Fibroblast of lung (primary cell): Measurements from ENCODE around the gene BAG1. TPM values are rescaled to one million over a fixed set of nuclear protein-coding genes. Genes with fewer than 3 reads are reported as not detected.

Experiments
- DNase-seq, 2 donors: peaks; one replicate each; pipeline versions ENCODE4 v3.0.0 to v3.0.0-alpha.2; 2010; ENCODE audit warnings: low read depth in 2 of 2
- H2AFZ ChIP-seq: 2 replicates; pipeline ENCODE4 v1.5.1; 2012; ENCODE audit warnings: low read length, control low read depth, inconsistent platforms
- H3K27ac ChIP-seq: 2 replicates; pipeline ENCODE4 v1.5.1; 2011; ENCODE audit warnings: low read length, control low read depth; ENCODE audit not compliant: insufficient read depth
- H3K27me3 ChIP-seq: 2 replicates; pipeline ENCODE4 v1.5.1; 2011; ENCODE audit warnings: mild to moderate bottlenecking, low read length; ENCODE audit not compliant: control insufficient read depth, insufficient read depth
- H3K36me3 ChIP-seq: 2 replicates; pipeline ENCODE4 v1.5.1; 2011; ENCODE audit warnings: low read length; ENCODE audit not compliant: control insufficient read depth, insufficient read depth
- H3K4me1 ChIP-seq: 2 replicates; pipeline ENCODE4 v1.5.1; 2011; ENCODE audit warnings: low read length; ENCODE audit not compliant: control insufficient read depth, insufficient read depth; ENCODE audit errors: extremely low read depth
- H3K4me2 ChIP-seq: 2 replicates; pipeline ENCODE4 v1.5.1; 2011; ENCODE audit warnings: low read length, control low read depth; ENCODE audit not compliant: insufficient read depth; ENCODE audit errors: extremely low read depth
- H3K4me3 ChIP-seq, 4 experiments: fragments of 200-600 bp in 1 of 4; sonication (generic) in 1 of 4; replicated peaks in 1 of 4; 2 replicates each; pipeline ENCODE4 v1.5.1; 2011 to 2016; ENCODE audit warnings: low read length in 4 of 4, low read depth in 3 of 4, mild to moderate bottlenecking in 3 of 4, control low read depth in 2 of 4, inconsistent platforms in 1 of 4, mixed read lengths in 1 of 4; ENCODE audit not compliant: insufficient read depth in 1 of 4; ENCODE audit errors: control extremely low read depth in 1 of 4
- H3K79me2 ChIP-seq: 2 replicates; pipeline ENCODE4 v1.5.1; 2012; ENCODE audit warnings: mild to moderate bottlenecking, low read length, inconsistent platforms; ENCODE audit not compliant: control insufficient read depth, insufficient read depth
- H3K9ac ChIP-seq: 2 replicates; pipeline ENCODE4 v1.5.1; 2011; ENCODE audit warnings: mild to moderate bottlenecking, low read length, control low read depth; ENCODE audit not compliant: insufficient read depth
- H3K9me3 ChIP-seq: 2 replicates; pipeline ENCODE4 v1.5.1; 2012; ENCODE audit warnings: low read depth, low read length; ENCODE audit not compliant: control insufficient read depth, insufficient read depth
- H4K20me1 ChIP-seq: 2 replicates; pipeline ENCODE4 v1.5.1; 2011; ENCODE audit warnings: low read length; ENCODE audit not compliant: control insufficient read depth, insufficient read depth; ENCODE audit errors: extremely low read depth
- CTCF ChIP-seq, 2 donors: IDR thresholded peaks in 1 of 2; conservative IDR thresholded peaks in 1 of 2; 1 replicate in 1 of 2; 2 replicates in 1 of 2; pipeline ENCODE4 v1.5.1; 2011 to 2012; ENCODE audit warnings: low read length in 2 of 2, control low read depth in 1 of 2, inconsistent platforms in 1 of 2, low read depth in 1 of 2, mild to moderate bottlenecking in 1 of 2
- EZH2 ChIP-seq: IDR thresholded peaks from 2 replicates; pipeline ENCODE4 v1.5.1; 2012; ENCODE audit warnings: low read length, control low read depth, mild to moderate bottlenecking; ENCODE audit errors: missing control alignments
- polyA plus RNA-seq, 2 donors: library from polyadenylated mRNA; depleted of rRNA in 1 of 2; stranded (reverse) in 1 of 2; unstranded in 1 of 2; fragments of >200 nt; gene quantifications; 2 replicates each; pipeline ENCODE4 v1.2.1, GENCODE V29; 2011 to 2012; ENCODE audit warnings: missing spikeins in 1 of 2
- total RNA-seq: library from RNA; depleted of rRNA; stranded (reverse); fragments of >200 nt; gene quantifications from 2 replicates; pipeline ENCODE4 v1.2.1, GENCODE V29; 2014

Gene BAG1
- total and polyA plus RNA-seq, 2 donors (not counting 1 experiment from before 2014, with no cell fraction given) = 19.2 to 30.4 TPM

GRCh38 chr9:33223696-33224095 lies 40.8 kb downstream of the BAG1 start:
- Histone ChIP-seq H3K4me3 (no peak overlapping the region), H3K9me3 (no peaks in the 10 kb centered on the region), H2AFZ (no peak overlapping the region), H3K27ac (no peak overlapping the region), H3K4me2 (no peak overlapping the region), H3K27me3 (peaks cover 3% of the 10 kb centered on the region), H3K79me2 (no peaks in the 10 kb centered on the region), H3K4me1 (no peaks in the 10 kb centered on the region), H3K9ac (no peak overlapping the region), H3K36me3 (no peaks in the 10 kb centered on the region), H4K20me1 (no peaks in the 10 kb centered on the region)
- peak in 1 of 2 donors; percentile 27 for DNase-seq
- TF ChIP-seq EZH2 (no peak), CTCF (conservative IDR thresholded peaks at IDR 0.05 in 1 of 2, IDR thresholded peaks at IDR 0.05 in 1 of 2; ENCODE audit: low read depth in 1 of 2, low read length in 2 of 2) (peak in 1 of 2 donors; percentile 12)

GRCh38 chr9:33222031-33222430 lies 42.5 kb downstream of the BAG1 start:
- peaks cover 12% of the 10 kb centered on the region for H3K27me3 ChIP-seq
- no peaks in the 10 kb centered on the region for H3K36me3 ChIP-seq
- no peak overlapping the region for H2AFZ ChIP-seq
- no peak overlapping the region for H3K27ac ChIP-seq
- H3K79me2 ChIP-seq = no peaks in the 10 kb centered on the region
- no peak overlapping the region for H3K9ac ChIP-seq
- TF ChIP-seq EZH2 (no peak), CTCF (conservative IDR thresholded peaks at IDR 0.05 in 1 of 2, IDR thresholded peaks at IDR 0.05 in 1 of 2; ENCODE audit: low read depth in 1 of 2, low read length in 2 of 2) (no peak)
- no peak for DNase-seq
- H3K4me2 ChIP-seq = no peak overlapping the region
- H3K4me1 ChIP-seq = no peaks in the 10 kb centered on the region
- no peak overlapping the region for H3K4me3 ChIP-seq
- no peaks in the 10 kb centered on the region for H3K9me3 ChIP-seq
- H4K20me1 ChIP-seq = no peaks in the 10 kb centered on the region

GRCh38 chr9:33221568-33221884 lies 43.0 kb downstream of the BAG1 start:
- H3K4me3 ChIP-seq = no peak overlapping the region
- H3K9ac ChIP-seq = no peak overlapping the region
- no peak for DNase-seq
- no peaks in the 10 kb centered on the region for H3K79me2 ChIP-seq
- no peak overlapping the region for H3K27ac ChIP-seq
- H3K4me1 ChIP-seq = no peaks in the 10 kb centered on the region
- H3K9me3 ChIP-seq = no peaks in the 10 kb centered on the region
- peaks cover 10% of the 10 kb centered on the region for H3K27me3 ChIP-seq
- no peak overlapping the region for H2AFZ ChIP-seq
- H3K4me2 ChIP-seq = no peak overlapping the region
- no peak for TF ChIP-seq CTCF (conservative IDR thresholded peaks at IDR 0.05 in 1 of 2, IDR thresholded peaks at IDR 0.05 in 1 of 2; ENCODE audit: low read depth in 1 of 2, low read length in 2 of 2)
- TF ChIP-seq EZH2 = no peak
- no peaks in the 10 kb centered on the region for H4K20me1 ChIP-seq
- H3K36me3 ChIP-seq = no peaks in the 10 kb centered on the region
